GM23248 (cell line): ENCODE measurements around the gene DENND1A.

Experiments
- EZH2 ChIP-seq: fragments of 200-600 bp; sonication (generic); IDR thresholded peaks from 2 replicates; pipeline ENCODE4 v1.6.1; 2018; ENCODE audit warnings: antibody characterized with exemption, mild to moderate bottlenecking; ENCODE audit not compliant: insufficient read depth, poor library complexity, severe bottlenecking
- EZH2phosphoT487 ChIP-seq: fragments of 200-600 bp; sonication (generic); IDR thresholded peaks from 2 replicates; pipeline ENCODE4 v1.6.1; 2018; ENCODE audit warnings: antibody characterized with exemption, moderate library complexity, mild to moderate bottlenecking, low read depth; ENCODE audit not compliant: insufficient read depth

DNA sequence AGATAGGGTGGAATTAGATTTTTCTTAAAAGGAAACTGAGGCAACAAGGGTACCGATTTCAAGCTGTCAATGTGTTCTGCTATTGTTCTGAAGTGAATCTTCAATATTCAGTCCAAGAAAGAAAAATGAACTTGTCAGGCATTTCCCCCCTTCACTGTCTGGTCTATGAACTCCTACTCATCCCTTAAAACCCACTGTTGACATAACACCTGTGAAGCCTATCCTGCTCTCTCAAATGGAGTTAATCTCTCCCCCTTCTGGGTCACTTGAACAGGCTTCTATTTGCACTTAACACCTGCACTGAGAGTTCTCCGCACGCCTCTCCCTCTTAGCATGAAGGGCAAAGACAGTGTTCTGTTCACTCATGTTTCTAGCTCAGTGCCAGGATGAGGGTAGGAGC is 429.6 kb downstream of the DENND1A start:
- TF ChIP-seq EZH2 (no peak), EZH2phosphoT487 (no peak)
